Measurements from ENCODE around the gene ANO2.

The ANO2 gene

DNA sequence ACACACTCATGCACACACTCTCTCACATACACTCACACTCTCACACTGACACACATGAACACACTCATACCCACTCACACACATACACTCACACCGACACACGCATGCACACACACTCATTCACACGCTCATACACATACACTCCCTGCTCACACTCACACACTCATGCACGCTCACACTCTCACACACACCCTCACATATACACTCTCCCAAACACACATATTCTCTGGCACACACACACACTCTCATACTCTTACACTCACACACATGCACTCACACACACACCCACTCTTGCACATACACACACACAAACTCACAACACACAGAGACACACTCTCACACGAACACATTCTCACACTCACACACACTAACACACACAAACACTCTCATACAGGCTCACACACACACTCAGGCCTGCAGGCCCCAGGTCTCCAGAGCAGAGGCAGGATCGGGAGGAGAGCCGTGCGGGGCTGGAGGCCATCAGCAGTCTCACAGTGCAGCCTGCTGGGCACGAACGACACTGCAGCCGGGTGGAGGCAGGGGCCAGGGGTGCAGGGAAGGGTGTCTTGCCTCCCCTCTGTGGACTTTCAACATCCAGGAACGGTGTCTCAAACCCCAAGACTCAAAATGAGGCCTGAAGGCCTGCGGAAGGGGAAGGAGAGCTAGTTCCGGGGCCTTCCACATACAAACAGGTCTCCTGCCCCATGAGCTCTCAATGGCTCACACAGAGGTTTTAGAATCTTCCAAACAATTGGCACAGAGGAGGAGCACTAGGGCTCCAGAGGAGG is 148.7 kb downstream of the ANO2 start:
- Histone ChIP-seq H3K14ac (ENCODE audit: low read length) (peak overlapping the region; percentile 33), H2BK5ac (ENCODE audit: low read length) (no peak overlapping the region), H2BK15ac (ENCODE audit: low read length) (no peak overlapping the region), H3K4me1 (ENCODE audit: control insufficient read depth in 2 of 2, insufficient read depth in 1 of 2, low read depth in 1 of 2, low read length in 2 of 2) (peaks cover 0 to 2% of the 10 kb centered on the region in 2 donors), H3K27me3 (ENCODE audit: control insufficient read depth in 3 of 3, insufficient read depth in 3 of 3, low read depth in 1 of 3, low read length in 3 of 3) (no peaks in the 10 kb centered on the region), H3K4me3 (ENCODE audit: low read length in 2 of 2) (peak overlapping the region in 1 of 2 donors; percentile 17), H2AFZ (ENCODE audit: low read length) (no peak overlapping the region), H3K4ac (ENCODE audit: low read length) (no peak overlapping the region), H3K9me3 (replicated peaks in 1 of 2; ENCODE audit: control insufficient read depth in 2 of 2, insufficient read depth in 1 of 2, low read depth in 1 of 2, low read length in 2 of 2) (no peaks in the 10 kb centered on the region), H3K23ac (ENCODE audit: low read depth, low read length, poor library complexity) (no peak overlapping the region), H2AK5ac (ENCODE audit: low read depth, low read length) (no peak overlapping the region), H3K79me1 (ENCODE audit: low read depth, low read length) (no peaks in the 10 kb centered on the region), H3K9ac (ENCODE audit: low read depth, low read length, poor library complexity) (no peak overlapping the region), H2BK12ac (ENCODE audit: low read length) (no peak overlapping the region), H4K8ac (ENCODE audit: low read depth, low read length) (peak overlapping the region; percentile 43), H3K27ac (replicated peaks; ENCODE audit: low read length) (no peak overlapping the region), H2BK120ac (ENCODE audit: low read depth, low read length) (no peak overlapping the region), H3K36me3 (replicated peaks in 1 of 2; ENCODE audit: control insufficient read depth in 2 of 2, insufficient read depth in 2 of 2, low read length in 2 of 2) (no peaks in the 10 kb centered on the region), H3K18ac (ENCODE audit: low read length) (no peak overlapping the region), H3K4me2 (ENCODE audit: insufficient read depth, low read length, poor library complexity, severe bottlenecking) (no peak overlapping the region), H4K91ac (ENCODE audit: low read depth, low read length, poor library complexity) (no peak overlapping the region)
- WGBS, 2 donors (ENCODE audit: extremely low coverage in 2 of 2, insufficient read length in 2 of 2, insufficient replicate concordance in 1 of 2), result 100% methylated on average over 4 to 5 of the region's 14 CpGs
- DNase-seq (ENCODE audit: low spot score), result peak; percentile 48

DNA sequence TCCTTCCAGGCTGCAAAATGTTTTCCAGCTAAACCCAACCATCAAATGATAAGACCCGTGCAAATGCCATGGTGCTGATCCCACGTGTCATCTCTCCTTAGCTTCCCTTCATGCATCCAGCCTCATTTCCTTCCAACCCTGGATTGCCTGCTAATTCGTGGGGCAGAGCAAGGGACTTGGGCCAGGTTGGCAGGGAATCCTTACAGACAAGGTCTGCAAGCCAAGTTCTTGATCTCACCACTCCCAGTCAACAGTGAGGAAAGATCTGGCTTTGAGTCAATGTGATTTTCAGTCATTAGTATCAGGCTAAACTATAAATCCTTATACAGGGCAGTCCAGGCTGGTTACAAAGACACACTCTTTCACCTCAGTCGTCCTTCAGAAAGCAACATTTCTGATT is 150.9 kb downstream of the ANO2 start:
- Histone ChIP-seq H3K9me3 (replicated peaks in 1 of 2; ENCODE audit: control insufficient read depth in 2 of 2, insufficient read depth in 1 of 2, low read depth in 1 of 2, low read length in 2 of 2) (no peaks in the 10 kb centered on the region), H3K27me3 (ENCODE audit: control insufficient read depth in 3 of 3, insufficient read depth in 3 of 3, low read depth in 1 of 3, low read length in 3 of 3) (no peaks in the 10 kb centered on the region), H3K4me2 (ENCODE audit: insufficient read depth, low read length, poor library complexity, severe bottlenecking) (no peak overlapping the region), H2AK5ac (ENCODE audit: low read depth, low read length) (no peak overlapping the region), H3K9ac (ENCODE audit: low read depth, low read length, poor library complexity) (no peak overlapping the region), H3K4me3 (ENCODE audit: low read length in 2 of 2) (no peak overlapping the region), H3K79me1 (ENCODE audit: low read depth, low read length) (no peaks in the 10 kb centered on the region), H3K27ac (replicated peaks; ENCODE audit: low read length) (no peak overlapping the region), H3K18ac (ENCODE audit: low read length) (no peak overlapping the region), H4K91ac (ENCODE audit: low read depth, low read length, poor library complexity) (no peak overlapping the region), H3K14ac (ENCODE audit: low read length) (no peak overlapping the region), H2BK12ac (ENCODE audit: low read length) (no peak overlapping the region), H2BK15ac (ENCODE audit: low read length) (no peak overlapping the region), H2AFZ (ENCODE audit: low read length) (no peak overlapping the region), H3K23ac (ENCODE audit: low read depth, low read length, poor library complexity) (no peak overlapping the region), H4K8ac (ENCODE audit: low read depth, low read length) (no peak overlapping the region), H2BK120ac (ENCODE audit: low read depth, low read length) (no peak overlapping the region), H2BK5ac (ENCODE audit: low read length) (no peak overlapping the region), H3K4ac (ENCODE audit: low read length) (no peak overlapping the region), H3K36me3 (replicated peaks in 1 of 2; ENCODE audit: control insufficient read depth in 2 of 2, insufficient read depth in 2 of 2, low read length in 2 of 2) (no peaks in the 10 kb centered on the region), H3K4me1 (ENCODE audit: control insufficient read depth in 2 of 2, insufficient read depth in 1 of 2, low read depth in 1 of 2, low read length in 2 of 2) (peaks cover 0 to 2% of the 10 kb centered on the region in 2 donors)
- no CpG with 5 or more reads among the region's 4 CpGs for WGBS, 2 donors (ENCODE audit: extremely low coverage in 2 of 2, insufficient read length in 2 of 2, insufficient replicate concordance in 1 of 2)
- no peak for DNase-seq (ENCODE audit: low spot score)

DNA sequence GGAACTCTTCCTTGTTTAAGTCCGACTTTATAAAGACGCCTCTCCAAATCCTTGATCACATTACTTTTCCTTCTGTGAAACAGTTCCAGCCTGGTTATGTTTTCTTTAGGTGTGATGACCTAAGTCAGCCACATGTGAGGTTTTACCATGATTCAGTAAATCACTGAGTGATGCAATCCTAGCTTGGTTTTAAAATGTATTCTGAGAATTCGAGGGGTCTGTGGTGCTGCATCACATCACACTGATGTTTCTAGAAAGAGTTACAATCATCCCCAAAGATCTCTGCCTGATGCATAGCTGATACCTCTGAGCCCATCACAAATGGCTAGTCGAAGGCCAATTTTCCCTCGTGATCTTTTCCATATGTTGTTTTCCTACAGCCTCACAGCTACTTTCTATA is 152.7 kb downstream of the ANO2 start:
- peaks cover 0 to 6% of the 10 kb centered on the region in 2 donors for H3K4me1 ChIP-seq (ENCODE audit: control insufficient read depth in 2 of 2, insufficient read depth in 1 of 2, low read depth in 1 of 2, low read length in 2 of 2)
- no CpG with 5 or more reads among the region's 5 CpGs for WGBS, 2 donors (ENCODE audit: extremely low coverage in 2 of 2, insufficient read length in 2 of 2, insufficient replicate concordance in 1 of 2)
- H4K91ac ChIP-seq (ENCODE audit: low read depth, low read length, poor library complexity), result no peak overlapping the region
- H2BK12ac ChIP-seq (ENCODE audit: low read length), result no peak overlapping the region
- no peak overlapping the region for H3K4me3 ChIP-seq (ENCODE audit: low read length in 2 of 2)
- no peaks in the 10 kb centered on the region for H3K79me1 ChIP-seq (ENCODE audit: low read depth, low read length)
- H3K4ac ChIP-seq (ENCODE audit: low read length), result no peak overlapping the region
- H2BK120ac ChIP-seq (ENCODE audit: low read depth, low read length), result no peak overlapping the region
- H2AK5ac ChIP-seq (ENCODE audit: low read depth, low read length), result no peak overlapping the region
- no peak overlapping the region for H3K9ac ChIP-seq (ENCODE audit: low read depth, low read length, poor library complexity)
- H3K9me3 ChIP-seq (replicated peaks in 1 of 2; ENCODE audit: control insufficient read depth in 2 of 2, insufficient read depth in 1 of 2, low read depth in 1 of 2, low read length in 2 of 2), result no peaks in the 10 kb centered on the region
- H3K18ac ChIP-seq (ENCODE audit: low read length), result no peak overlapping the region
- no peak overlapping the region for H2BK15ac ChIP-seq (ENCODE audit: low read length)
- H3K36me3 ChIP-seq (replicated peaks in 1 of 2; ENCODE audit: control insufficient read depth in 2 of 2, insufficient read depth in 2 of 2, low read length in 2 of 2), result no peaks in the 10 kb centered on the region
- H3K27ac ChIP-seq (replicated peaks; ENCODE audit: low read length), result no peak overlapping the region
- H3K27me3 ChIP-seq (ENCODE audit: control insufficient read depth in 3 of 3, insufficient read depth in 3 of 3, low read depth in 1 of 3, low read length in 3 of 3), result no peaks in the 10 kb centered on the region
- H4K8ac ChIP-seq (ENCODE audit: low read depth, low read length), result no peak overlapping the region
- no peak overlapping the region for H3K23ac ChIP-seq (ENCODE audit: low read depth, low read length, poor library complexity)
- no peak overlapping the region for H2AFZ ChIP-seq (ENCODE audit: low read length)
- H2BK5ac ChIP-seq (ENCODE audit: low read length), result no peak overlapping the region
- H3K4me2 ChIP-seq (ENCODE audit: insufficient read depth, low read length, poor library complexity, severe bottlenecking), result no peak overlapping the region
- no peak for DNase-seq (ENCODE audit: low spot score)
- H3K14ac ChIP-seq (ENCODE audit: low read length), result no peak overlapping the region

DNA sequence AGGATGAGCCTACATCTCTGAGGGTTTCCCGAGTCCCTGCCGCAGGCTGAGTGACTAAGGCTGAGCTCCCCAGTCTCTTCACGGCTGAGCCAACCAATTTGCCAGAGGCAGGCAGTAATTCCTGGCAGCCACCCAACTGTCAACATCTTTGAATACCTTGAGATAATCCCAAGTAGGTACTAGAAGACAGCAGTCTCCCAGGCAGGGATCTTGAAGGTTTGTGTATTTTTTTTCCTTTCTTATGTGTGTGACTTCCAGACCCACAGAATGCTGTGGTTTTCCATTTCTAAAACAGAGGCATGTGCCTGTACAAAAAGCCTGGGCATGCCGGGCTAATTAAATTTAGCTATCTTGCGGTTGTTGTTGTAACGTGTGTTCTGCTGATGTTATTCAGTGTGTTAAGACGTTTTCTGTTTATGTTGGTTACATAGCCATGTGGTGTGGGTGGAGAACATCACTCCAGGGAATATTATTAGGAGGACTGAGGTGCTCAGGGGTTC is 155.5 kb downstream of the ANO2 start:
- H2BK120ac ChIP-seq (ENCODE audit: low read depth, low read length), result no peak overlapping the region
- H4K8ac ChIP-seq (ENCODE audit: low read depth, low read length), result no peak overlapping the region
- no peak overlapping the region for H3K27ac ChIP-seq (replicated peaks; ENCODE audit: low read length)
- H3K23ac ChIP-seq (ENCODE audit: low read depth, low read length, poor library complexity), result no peak overlapping the region
- H3K4me2 ChIP-seq (ENCODE audit: insufficient read depth, low read length, poor library complexity, severe bottlenecking), result no peak overlapping the region
- no peak overlapping the region for H3K14ac ChIP-seq (ENCODE audit: low read length)
- WGBS, 2 donors (ENCODE audit: extremely low coverage in 2 of 2, insufficient read length in 2 of 2, insufficient replicate concordance in 1 of 2), result no CpG with 5 or more reads among the region's 7 CpGs
- H2BK12ac ChIP-seq (ENCODE audit: low read length), result no peak overlapping the region
- no peak overlapping the region for H3K9ac ChIP-seq (ENCODE audit: low read depth, low read length, poor library complexity)
- H3K27me3 ChIP-seq (ENCODE audit: control insufficient read depth in 3 of 3, insufficient read depth in 3 of 3, low read depth in 1 of 3, low read length in 3 of 3), result no peaks in the 10 kb centered on the region
- H2AFZ ChIP-seq (ENCODE audit: low read length), result no peak overlapping the region
- H3K36me3 ChIP-seq (replicated peaks in 1 of 2; ENCODE audit: control insufficient read depth in 2 of 2, insufficient read depth in 2 of 2, low read length in 2 of 2), result no peaks in the 10 kb centered on the region
- no peaks in the 10 kb centered on the region for H3K79me1 ChIP-seq (ENCODE audit: low read depth, low read length)
- DNase-seq (ENCODE audit: low spot score), result no peak
- H3K4ac ChIP-seq (ENCODE audit: low read length), result no peak overlapping the region
- H2BK5ac ChIP-seq (ENCODE audit: low read length), result no peak overlapping the region
- no peak overlapping the region for H3K18ac ChIP-seq (ENCODE audit: low read length)
- no peak overlapping the region for H4K91ac ChIP-seq (ENCODE audit: low read depth, low read length, poor library complexity)
- peaks cover 0 to 3% of the 10 kb centered on the region in 2 donors for H3K4me1 ChIP-seq (ENCODE audit: control insufficient read depth in 2 of 2, insufficient read depth in 1 of 2, low read depth in 1 of 2, low read length in 2 of 2)
- H2BK15ac ChIP-seq (ENCODE audit: low read length), result no peak overlapping the region
- no peak overlapping the region for H2AK5ac ChIP-seq (ENCODE audit: low read depth, low read length)
- H3K4me3 ChIP-seq (ENCODE audit: low read length in 2 of 2), result no peak overlapping the region
- no peaks in the 10 kb centered on the region for H3K9me3 ChIP-seq (replicated peaks in 1 of 2; ENCODE audit: control insufficient read depth in 2 of 2, insufficient read depth in 1 of 2, low read depth in 1 of 2, low read length in 2 of 2)
